ENCODE results near the gene OR9Q2. TPM values are rescaled to one million over a fixed set of nuclear protein-coding genes. Genes with fewer than 3 reads are reported as not detected.

Gene OR9Q2
- total and polyA plus RNA-seq, 2 of the 13 experiments (the other 11 are each of a cell fraction or from before 2014, with no cell fraction given) = not detected

- TF ChIP-seq ZNF768 (CRISPR knock-in tag; IDR thresholded peaks at IDR 0.05) = no peak
- TF ChIP-seq TBL1XR1 (IDR thresholded peaks at IDR 0.05; ENCODE audit: borderline replicate concordance, low read length, partially characterized antibody) = no peak
- peak; percentile 78; the same call in 1 of the 2 replicates for TF ChIP-seq ETV5 (CRISPR knock-in tag; IDR thresholded peaks at IDR 0.05; ENCODE audit: borderline replicate concordance)
- peak; percentile 93 for TF ChIP-seq ZNF609 (CRISPR knock-in tag; IDR thresholded peaks at IDR 0.05; ENCODE audit: borderline replicate concordance)
- TF ChIP-seq CCDC6 (CRISPR knock-in tag; IDR thresholded peaks at IDR 0.05) = no peak
- peak; percentile 94 for TF ChIP-seq CREM (IDR thresholded peaks at IDR 0.05)
- TF ChIP-seq CREM (CRISPR knock-in tag; IDR thresholded peaks at IDR 0.05) = no peak
- TF ChIP-seq MYC (CRISPR knock-in tag; IDR thresholded peaks at IDR 0.05; ENCODE audit: borderline replicate concordance) = no peak
- TF ChIP-seq MXD4 (CRISPR knock-in tag; IDR thresholded peaks at IDR 0.05) = no peak
- TF ChIP-seq FLYWCH1 (CRISPR knock-in tag; IDR thresholded peaks at IDR 0.05) = no peak
- TF ChIP-seq SNAI1 (CRISPR knock-in tag; IDR thresholded peaks at IDR 0.05; ENCODE audit: borderline replicate concordance) = no peak
- no peak for TF ChIP-seq TEAD2 (CRISPR knock-in tag; IDR thresholded peaks at IDR 0.05)
- TF ChIP-seq BRCA1 (CRISPR knock-in tag; IDR thresholded peaks at IDR 0.05) = no peak
- TF ChIP-seq RFX5 (IDR thresholded peaks at IDR 0.05; ENCODE audit: low read depth, low read length) = no peak
- TF ChIP-seq ZNF790 (CRISPR knock-in tag; IDR thresholded peaks at IDR 0.05; ENCODE audit: borderline replicate concordance) = no peak
- peak; percentile 90 for TF ChIP-seq TARDBP (CRISPR knock-in tag; IDR thresholded peaks at IDR 0.05)
- TF ChIP-seq SYNCRIP (IDR thresholded peaks at IDR 0.05; ENCODE audit: insufficient read depth, low read depth, low read length) = no peak
- 0 out of 2 replicates have a peak, but pooled peaks have one; percentile 31 for TF ChIP-seq MEIS1 (CRISPR knock-in tag; IDR thresholded peaks at IDR 0.05; ENCODE audit: borderline replicate concordance)
- TF ChIP-seq ZFP82 (CRISPR knock-in tag; IDR thresholded peaks at IDR 0.05; ENCODE audit: borderline replicate concordance) = no peak
- peak; percentile 65; the same call in 1 of the 2 replicates for TF ChIP-seq ZBTB25 (CRISPR knock-in tag; IDR thresholded peaks at IDR 0.05)
- no peak for TF ChIP-seq SNAPC5 (CRISPR knock-in tag; IDR thresholded peaks at IDR 0.05; ENCODE audit: borderline replicate concordance)
- TF ChIP-seq ZNF496 (CRISPR knock-in tag; IDR thresholded peaks at IDR 0.05; ENCODE audit: insufficient replicate concordance) = no peak
- no peak for TF ChIP-seq RBAK (CRISPR knock-in tag; IDR thresholded peaks at IDR 0.05)
- no peak for TF ChIP-seq ZFP36 (IDR thresholded peaks at IDR 0.05; ENCODE audit: borderline replicate concordance, low read depth, low read length, partially characterized antibody)
- TF ChIP-seq AGO2 (optimal IDR thresholded peaks at IDR 0.05; ENCODE audit: low read depth, low read length) = no peak
- no peak for TF ChIP-seq ZNF382 (CRISPR knock-in tag; IDR thresholded peaks at IDR 0.05; ENCODE audit: borderline replicate concordance)
- TF ChIP-seq ZNF430 (CRISPR knock-in tag; IDR thresholded peaks at IDR 0.05) = no peak
Observed at GRCh38 chr11:58165504-58166106, 23.3 kb upstream of the OR9Q2 start (continued).

Measured in HepG2 (cell line).